Mesenteric fat pad (tissue), 1 donor: ENCODE measurements around the gene FANCG. TPM values are rescaled to one million over a fixed set of nuclear protein-coding genes. Genes with fewer than 3 reads are reported as not detected.
A peak's percentile ranks its signal among the peaks of the same experiment; 100 is the strongest.

Source experiments
- DNase-seq: peaks from one replicate; pipeline ENCODE4 v3.0.0-alpha.2; 2020; ENCODE audit warnings: low spot score
- total RNA-seq: library from RNA; stranded (reverse); fragmentation: NEBNext Ultra II Directional; extraction: Animal tissue kit (Norgen Biotek cat#: 25700); gene quantifications from one replicate; pipeline ENCODE4 v1.2.1, GENCODE V29; 2021
- donor health status: DM: yes; HTN: yes; CAD: no.

FANCG gene
- total RNA-seq, 1 donor from 2014 or later: 11.3 TPM

DNA sequence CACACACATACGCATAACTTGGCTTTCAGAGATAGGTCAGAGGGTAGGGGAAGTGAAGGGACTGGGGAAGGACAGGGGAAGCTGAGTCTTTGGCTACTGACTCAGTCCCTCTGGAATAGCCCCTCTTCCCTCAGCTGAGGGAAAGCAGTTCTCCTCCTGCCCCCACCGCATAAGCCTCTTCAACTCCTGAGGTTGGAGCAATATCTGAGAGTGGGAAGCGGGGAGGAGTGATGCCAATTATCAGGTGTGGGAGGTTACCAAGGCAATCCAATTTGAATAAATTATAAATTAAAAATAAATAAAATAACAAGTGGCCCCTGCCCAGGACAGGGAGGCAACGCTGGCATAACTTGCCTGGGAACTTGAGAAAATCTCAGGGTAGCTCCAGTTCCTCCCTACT is 24.8 kb upstream of the FANCG start:
- DNase-seq: no peak

DNA sequence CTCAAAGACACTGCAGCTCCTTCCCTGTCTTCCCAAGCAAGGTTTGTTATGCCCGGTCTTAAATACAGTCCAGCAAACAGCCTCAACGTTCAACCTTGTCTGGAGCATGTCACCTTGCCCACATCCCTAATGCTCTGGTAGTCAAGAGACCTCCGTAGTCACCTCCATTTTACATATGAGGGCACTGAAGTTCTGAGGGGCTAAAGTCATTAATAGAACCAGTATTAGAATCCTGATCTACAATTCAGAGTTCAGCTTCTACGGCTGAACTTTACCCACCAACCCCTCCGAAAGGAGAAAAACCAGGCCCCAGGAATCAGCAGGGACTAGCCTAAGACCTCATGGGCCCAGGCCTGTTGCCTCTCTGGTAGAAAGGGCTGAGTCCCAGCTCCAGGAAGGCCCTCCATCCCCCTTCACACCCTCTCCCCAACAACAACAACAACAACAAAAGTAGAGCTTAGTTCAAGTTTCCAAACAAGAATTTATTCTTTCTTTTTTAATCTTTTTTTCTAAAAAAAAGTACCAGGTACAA is 24.0 kb upstream of the FANCG start:
- DNase-seq: no peak

GRCh38 chr9:35102769-35103659 is 23.3 kb upstream of the FANCG start, which contains the start of gene STOML2:
TSS of gene STOML2 (minus strand) at chr9:35103131. CDS start at chr9:35103094, 37 bp downstream.
- DNase-seq: peak; percentile 94

DNA sequence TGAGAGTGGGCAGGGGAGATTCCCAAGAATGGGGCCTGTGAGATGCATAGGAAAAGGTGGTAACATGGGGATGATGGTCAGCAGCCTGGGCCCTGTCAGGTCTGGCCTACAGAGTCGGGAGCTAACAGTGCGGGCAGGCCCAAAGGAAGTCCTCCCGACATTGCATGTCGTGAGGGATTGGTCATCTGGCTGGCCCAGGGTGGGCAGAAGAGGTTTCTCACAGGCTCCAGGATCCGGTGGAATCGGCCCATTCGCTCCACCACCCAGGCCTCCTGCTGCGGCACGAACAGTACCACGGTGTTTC is 22.7 kb upstream of the FANCG start:
- no peak for DNase-seq

- DNase-seq: no peak
These were observed 17.8 kb upstream of the FANCG start for GRCh38 chr9:35097573-35097972.

DNA sequence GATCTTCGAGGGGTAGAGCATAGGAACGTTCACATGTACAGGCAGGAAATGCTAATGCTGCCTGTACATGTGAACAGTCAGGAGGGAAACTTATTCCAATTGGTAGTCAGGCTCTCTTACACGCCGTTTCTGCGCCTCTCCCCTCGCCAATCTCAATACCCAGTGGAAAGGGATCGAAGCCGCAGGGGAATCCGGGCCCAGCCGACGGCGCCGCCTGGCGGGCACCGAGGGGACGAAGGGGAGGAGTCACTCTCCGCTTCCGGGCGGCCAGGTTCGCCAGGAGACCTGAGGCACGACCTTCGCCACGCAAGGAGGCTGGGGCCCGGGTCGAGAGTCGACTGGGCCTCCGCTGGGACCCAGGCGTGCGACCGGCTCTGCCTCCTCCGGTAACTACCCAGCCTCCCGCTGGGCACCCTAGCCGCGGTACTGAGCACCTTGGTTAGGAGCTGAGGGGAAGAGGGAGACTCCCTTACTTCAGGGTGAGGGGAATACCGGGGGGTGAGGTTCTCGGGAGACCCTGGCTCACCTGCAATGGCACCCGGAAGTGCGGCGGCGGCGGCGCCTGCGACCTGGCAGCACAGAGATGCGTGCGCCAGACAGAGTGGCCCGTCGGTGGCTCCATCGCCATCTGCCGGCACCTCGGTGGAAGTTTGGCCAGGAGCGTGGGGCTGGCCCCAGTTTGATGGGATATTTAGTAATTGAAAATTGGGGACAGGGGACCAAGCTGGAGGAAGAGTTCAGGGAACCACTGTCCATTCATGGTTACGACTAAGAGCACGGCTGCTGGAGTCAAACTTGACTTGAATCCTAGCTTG is 16.5 kb upstream of the FANCG start, which contains the start of gene PIGO:
TSS of gene PIGO (minus strand) at position 557 of the 815 bp plus-strand sequence. CDS start 1,026 bp downstream, outside the sequence.
- DNase-seq: peak; percentile 97

DNA sequence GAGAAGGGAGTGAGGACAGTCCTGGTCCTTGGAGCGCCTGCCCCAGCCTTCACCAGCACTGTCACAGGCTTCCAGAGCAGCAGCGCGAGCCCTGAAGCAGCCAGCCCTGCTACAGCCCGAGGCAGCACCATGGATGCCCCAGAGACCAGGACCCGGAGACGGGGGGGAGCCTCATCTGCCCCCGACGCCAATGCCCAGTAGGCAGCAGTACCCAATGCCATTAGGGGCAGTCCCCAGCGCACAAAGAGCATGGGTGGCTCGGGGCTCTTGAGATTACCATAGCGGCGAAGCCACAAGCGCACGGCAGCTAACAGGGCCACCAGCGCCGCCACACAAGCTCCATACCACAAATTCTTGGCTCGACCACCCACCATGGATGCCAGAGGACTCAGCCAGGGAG is 11.8 kb upstream of the FANCG start:
- no peak for DNase-seq

GRCh38 chr9:35089434-35089833 is 9.7 kb upstream of the FANCG start:
- DNase-seq: no peak

GRCh38 chr9:35085078-35085477 is 5.3 kb upstream of the FANCG start:
- DNase-seq: no peak

- no peak for DNase-seq
These were observed 709 bp downstream of the FANCG start for GRCh38 chr9:35079041-35079425.

DNA sequence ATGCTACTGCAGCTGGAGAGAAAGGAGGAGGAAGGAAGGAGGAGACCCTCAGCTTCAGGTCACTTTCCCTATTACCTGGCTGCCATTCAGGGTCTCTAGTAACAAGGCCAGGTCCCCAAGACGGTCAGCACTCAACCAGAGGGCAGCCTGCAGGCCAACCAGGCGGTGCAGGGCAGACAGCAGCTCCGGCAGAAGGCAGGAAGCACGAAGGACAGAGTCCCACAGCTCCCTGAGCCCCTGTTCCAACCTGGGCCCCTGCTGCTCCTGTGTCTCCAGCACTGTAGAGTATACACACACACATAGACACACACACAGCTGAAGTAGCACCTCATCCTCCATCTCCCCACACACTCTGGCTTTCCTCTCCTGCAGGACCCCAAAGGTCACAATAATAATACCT is 1.7 kb downstream of the FANCG start:
- peak; percentile 82 for DNase-seq

DNA sequence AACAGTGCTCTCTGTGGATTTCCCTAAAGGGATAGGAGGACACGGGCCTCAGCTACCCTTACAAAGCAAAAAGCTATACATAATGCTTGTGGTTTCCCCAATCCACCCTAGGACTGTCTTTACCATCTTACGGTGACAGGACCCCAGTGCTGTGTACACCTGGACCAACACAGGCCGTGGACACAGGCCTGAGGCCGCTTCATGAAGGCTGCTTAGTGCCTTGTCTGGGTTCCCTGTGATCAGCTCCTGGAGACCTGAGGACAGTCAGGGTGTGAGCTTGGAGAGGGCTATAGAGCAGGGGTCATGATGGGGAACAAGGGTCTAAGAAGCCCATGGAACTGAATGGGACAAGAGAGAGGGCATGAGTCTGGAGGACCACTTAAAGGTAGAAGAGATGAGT is 2.9 kb downstream of the FANCG start:
- DNase-seq: peak; percentile 45

DNA sequence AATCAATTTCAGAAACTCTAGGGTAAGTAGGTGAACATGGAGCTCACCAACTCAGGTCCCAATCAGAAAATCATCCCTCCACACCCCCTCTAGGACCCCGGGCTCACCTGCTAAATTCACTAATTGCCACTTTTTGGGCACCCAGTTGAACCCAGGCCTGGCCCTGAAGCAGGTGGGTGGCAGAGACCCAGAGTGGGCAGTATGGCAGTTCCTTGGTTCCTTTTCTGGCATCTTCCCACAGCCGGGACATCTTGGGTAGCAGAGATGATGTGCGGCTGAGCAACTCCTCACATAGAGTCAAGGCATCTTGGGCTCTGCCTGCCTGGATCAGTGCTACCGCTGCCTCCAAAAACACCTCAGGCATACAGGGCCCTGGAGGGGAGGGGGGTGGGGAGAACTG is 4.4 kb downstream of the FANCG start:
- DNase-seq: peak; percentile 76

DNA sequence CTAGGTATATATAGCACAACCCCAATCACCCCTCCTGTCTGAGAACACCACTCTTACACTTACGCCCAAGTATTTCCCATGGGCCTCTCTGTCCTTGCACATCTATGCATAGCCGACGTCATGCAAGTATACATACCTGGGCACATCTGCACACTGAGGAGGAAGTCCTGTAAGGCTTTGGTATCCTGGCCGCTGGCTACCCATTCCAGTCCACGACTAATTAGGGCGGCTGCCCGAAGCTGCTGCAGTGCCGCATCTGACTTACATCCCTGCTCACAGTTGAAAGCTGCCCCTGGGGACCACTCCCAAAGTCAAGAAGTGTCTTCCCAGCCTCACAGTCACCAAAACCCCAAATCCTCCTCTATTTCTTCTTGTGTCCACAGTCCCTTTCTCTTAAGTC is 5.0 kb downstream of the FANCG start:
- peak; percentile 78 for DNase-seq

DNA sequence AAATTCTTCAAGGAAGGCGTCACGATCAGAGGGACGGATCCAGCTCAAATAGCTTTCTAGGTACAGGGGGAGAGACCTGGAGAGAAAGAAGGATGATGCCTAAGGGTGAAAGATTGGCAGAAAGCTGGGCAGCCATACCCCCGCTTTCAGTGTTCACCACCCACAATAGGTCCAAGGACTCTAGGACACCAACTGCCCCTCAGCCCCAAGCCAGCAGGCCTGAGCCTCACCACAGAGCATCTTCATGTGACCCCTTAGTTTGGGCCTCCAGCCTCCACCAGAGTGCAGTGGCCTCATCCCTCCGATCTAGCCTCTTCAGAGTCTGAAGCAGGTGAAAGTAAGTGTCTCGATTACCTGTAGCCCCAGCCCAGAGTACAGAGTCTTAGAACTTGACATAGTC is 5.6 kb downstream of the FANCG start:
- peak; percentile 18 for DNase-seq

DNA sequence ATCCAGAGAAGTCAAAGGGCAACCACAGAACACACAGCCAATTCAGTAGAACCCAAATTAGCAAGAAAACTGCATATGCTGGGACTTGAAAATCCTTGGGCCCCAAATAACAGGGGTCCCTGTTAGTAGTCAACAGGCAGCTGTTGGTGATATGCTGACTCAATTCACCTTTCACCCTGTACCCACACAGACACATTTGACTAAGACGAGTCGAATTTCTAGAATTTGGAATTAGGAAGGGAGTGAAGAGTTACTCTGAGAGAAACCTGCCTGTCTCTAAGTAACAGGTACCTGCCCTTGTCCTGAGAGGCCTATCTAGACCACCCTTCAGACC is 6.5 kb downstream of the FANCG start:
- DNase-seq: peak; percentile 5

GRCh38 chr9:35072461-35073278 is 7.1 kb downstream of the FANCG start, which contains the start of gene VCP:
TSS of gene VCP (minus strand) at chr9:35072625. CDS start at chr9:35072353, 272 bp downstream.
- peak; percentile 97 for DNase-seq

DNA sequence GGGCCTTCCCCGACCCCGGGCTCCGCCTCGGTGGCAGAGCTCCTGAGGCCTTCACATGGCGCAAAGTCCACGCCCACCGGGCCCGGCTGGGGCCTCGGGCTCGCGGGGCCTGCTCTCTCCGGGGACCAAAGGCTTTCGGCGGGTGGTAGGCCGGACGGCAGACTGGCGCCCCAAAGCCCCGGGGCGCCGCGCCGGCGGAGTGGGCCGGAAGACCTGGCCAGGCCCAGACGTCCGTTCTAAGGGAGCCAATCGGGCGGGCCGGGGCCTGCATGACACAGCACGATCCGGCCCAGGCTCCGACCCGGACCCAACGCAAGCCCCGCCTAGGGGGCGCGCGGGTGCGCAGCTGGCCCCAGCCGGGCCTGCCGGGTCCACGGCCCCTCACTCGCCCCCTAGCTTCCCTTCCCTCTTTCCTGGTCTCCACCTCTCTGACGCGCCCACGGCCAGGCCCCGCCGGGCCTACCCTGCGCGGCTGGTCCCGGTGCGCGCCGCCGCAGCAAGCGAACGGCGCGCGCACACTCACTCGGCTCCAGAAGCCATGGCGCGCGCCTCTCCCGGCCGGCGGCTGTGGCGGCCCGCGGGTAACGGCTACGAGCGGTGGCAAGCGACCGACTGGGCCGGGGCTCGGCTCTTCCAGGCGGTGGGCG is 7.8 kb downstream of the FANCG start:
- DNase-seq: peak; percentile 97

DNA sequence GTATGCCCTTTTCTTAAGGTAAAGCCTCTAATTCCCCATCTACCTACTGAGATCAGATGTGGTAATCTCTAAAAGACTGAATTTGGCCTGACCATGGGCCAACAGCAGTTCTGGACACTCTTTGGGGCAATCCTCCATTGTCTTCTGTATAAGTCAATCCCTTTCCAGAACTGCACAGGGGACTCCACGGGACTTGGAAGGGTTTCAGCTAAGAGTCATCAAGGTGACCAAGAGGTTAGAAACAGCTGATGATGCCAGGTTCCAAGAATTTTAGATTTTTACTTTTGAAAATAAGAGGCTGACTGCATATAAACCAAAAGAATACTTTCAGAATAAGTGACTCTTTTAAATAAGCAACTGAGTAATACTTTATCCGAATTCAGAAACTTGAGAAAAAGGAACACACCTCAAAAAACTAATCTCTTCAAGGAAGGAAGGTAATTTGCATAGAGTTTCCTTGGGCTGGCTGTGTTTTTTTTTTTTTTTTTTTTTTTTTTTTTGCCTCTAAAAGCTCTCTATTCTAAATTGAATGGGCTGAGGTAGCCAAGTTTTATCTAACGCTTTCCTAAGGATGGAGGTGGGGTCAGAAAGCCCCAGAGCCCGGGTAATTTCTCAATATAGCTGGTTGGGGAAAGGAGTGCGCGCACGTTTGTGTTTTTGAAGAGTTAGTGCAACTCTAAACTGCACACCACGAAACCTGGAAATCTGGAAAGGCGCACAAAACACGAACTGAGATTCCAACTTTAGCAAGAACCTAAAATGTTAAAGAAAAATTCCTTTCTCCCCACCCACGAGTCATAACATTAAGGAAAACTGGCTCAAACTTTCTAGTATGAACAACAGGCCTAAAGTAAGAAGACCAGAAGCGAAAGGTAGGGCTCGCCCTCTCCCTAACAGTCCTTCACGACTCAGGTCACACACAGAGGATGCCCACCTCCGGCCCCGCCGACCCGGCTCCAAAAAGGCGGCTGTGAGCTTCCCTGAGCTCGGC is 8.6 kb downstream of the FANCG start:
- peak; percentile 1 for DNase-seq
